ENCODE data around the gene JPT2.

Gene JPT2

DNA sequence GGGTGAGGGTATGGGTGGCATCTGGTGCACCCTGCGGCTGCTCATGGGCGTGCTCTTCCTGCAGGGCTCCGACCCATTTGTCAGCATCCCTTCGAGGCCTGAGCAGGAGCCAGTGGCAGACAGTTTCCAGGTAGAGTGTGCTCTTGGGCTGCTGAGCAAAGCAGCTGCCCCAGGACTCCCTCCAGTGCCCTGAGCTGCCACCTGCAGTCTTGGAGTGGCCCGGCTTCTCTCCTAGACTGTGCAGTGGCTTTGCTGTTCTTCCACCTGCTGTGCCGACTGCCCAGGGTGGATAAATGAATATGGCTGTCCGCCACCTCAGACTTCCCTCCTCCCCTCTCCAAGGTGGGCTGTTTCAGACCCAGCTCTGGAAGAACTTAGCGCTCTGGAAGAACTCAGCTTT, 10.8 kb upstream of the JPT2 start:
- peaks cover 84 to 95% of the 10 kb centered on the region in 2 donors for H3K36me3 ChIP-seq (ENCODE audit: control insufficient read depth in 1 of 2, insufficient read depth in 2 of 2, low read length in 2 of 2)

DNA sequence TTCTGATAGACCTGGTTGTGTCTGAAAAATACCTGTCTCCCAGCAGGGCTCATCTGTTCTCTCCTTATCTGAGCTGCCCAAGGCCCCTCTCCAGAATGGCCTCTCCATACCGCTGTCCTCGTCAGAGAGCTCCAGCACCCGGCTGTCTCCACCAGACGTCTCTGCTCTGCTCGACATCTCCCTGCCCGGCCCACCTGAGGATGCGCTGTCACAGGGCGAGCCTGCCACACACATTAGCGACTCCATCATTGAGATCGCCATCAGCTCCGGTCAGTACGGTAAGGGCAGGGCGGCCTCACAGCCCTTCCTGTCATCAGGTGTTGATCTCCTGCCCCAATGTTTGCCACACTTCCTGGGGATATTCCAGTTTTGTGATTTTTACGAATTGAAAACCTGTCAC, 10.2 kb upstream of the JPT2 start:
- Histone ChIP-seq H3K4me3 (ENCODE audit: low read depth in 1 of 2, low read length in 2 of 2) (no peak overlapping the region), H3K36me3 (ENCODE audit: control insufficient read depth in 1 of 2, insufficient read depth in 2 of 2, low read length in 2 of 2) (peaks cover 84 to 95% of the 10 kb centered on the region in 2 donors), H3K27ac (ENCODE audit: low read length) (no peak overlapping the region), H3K27me3 (ENCODE audit: low read depth, low read length) (no peaks in the 10 kb centered on the region), H3K9me3 (ENCODE audit: control insufficient read depth in 1 of 2, low read length in 2 of 2) (no peaks in the 10 kb centered on the region), H3K4me1 (ENCODE audit: control insufficient read depth in 1 of 2, insufficient read depth in 2 of 2, low read length in 2 of 2) (no peaks in the 10 kb centered on the region)

More for the DNA sequence above, 10.8 kb upstream of the JPT2 start:
- H3K4me3 ChIP-seq (ENCODE audit: low read depth in 1 of 2, low read length in 2 of 2), result no peak overlapping the region
- no peak overlapping the region for H3K27ac ChIP-seq (ENCODE audit: low read length)
- no peaks in the 10 kb centered on the region for H3K4me1 ChIP-seq (ENCODE audit: control insufficient read depth in 1 of 2, insufficient read depth in 2 of 2, low read length in 2 of 2)
- no peaks in the 10 kb centered on the region for H3K27me3 ChIP-seq (ENCODE audit: low read depth, low read length)
- H3K9me3 ChIP-seq (ENCODE audit: control insufficient read depth in 1 of 2, low read length in 2 of 2), result no peaks in the 10 kb centered on the region

DNA sequence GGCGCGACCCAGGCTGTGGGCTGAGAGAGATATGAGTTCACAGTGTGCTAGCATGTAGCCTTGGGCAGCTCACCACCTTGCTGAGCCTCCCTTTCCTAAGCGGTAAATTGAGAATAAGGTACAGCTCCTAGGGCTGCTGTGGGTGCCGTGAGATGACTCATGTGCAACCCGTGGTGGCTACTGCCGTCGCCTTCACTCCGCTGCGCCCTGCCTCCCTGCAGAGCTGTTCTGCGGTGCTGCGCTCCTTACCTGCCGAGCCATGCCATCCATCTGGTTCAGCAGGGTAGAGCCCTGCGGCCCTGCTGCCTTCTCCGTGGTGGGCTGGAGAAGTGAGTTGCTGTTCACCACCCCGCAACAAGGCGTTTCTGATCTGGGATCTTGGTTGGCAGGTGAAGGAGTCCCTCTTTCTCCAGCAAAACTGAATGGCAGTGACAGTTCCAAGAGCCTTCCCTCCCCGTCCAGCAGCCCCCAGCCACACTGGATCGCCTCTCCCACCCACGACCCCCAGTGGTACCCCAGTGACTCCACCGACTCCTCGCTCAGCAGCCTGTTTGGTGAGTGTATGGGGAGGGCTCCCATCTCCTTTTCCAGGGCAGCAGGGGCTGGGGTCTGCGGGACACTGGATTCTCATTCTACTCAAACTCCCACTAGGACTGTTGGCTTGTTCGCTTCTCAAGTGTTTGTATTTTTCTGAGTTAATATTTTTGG, 9.3 kb upstream of the JPT2 start:
- H3K27me3 ChIP-seq (ENCODE audit: low read depth, low read length), result no peaks in the 10 kb centered on the region
- no peak overlapping the region for H3K27ac ChIP-seq (ENCODE audit: low read length)
- H3K36me3 ChIP-seq (ENCODE audit: control insufficient read depth in 1 of 2, insufficient read depth in 2 of 2, low read length in 2 of 2), result peaks cover 85 to 95% of the 10 kb centered on the region in 2 donors
- no peaks in the 10 kb centered on the region for H3K4me1 ChIP-seq (ENCODE audit: control insufficient read depth in 1 of 2, insufficient read depth in 2 of 2, low read length in 2 of 2)
- no peak overlapping the region for H3K4me3 ChIP-seq (ENCODE audit: low read depth in 1 of 2, low read length in 2 of 2)
- H3K9me3 ChIP-seq (ENCODE audit: control insufficient read depth in 1 of 2, low read length in 2 of 2), result no peaks in the 10 kb centered on the region

DNA sequence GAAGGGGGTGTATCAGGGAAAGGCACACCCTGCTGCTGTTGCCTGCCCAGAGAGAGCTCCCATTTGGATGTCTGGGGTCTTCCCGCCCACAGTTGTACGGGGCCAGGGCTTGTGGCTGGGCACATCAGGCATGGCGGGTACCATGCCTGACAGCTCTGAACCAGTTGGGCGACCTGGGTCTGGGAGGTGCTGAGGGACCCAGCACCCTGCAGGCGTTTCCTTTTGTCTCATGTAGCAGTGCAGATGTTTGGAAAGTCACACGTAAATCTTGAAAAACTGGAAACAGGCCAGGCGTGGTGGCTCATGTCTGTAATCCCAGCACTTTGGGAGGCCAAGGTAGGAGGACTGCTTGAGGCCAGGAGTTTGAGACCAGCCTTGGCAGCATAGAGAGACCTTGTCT, 8.4 kb upstream of the JPT2 start:
- Histone ChIP-seq H3K9me3 (ENCODE audit: control insufficient read depth in 1 of 2, low read length in 2 of 2) (no peaks in the 10 kb centered on the region), H3K4me3 (ENCODE audit: low read depth in 1 of 2, low read length in 2 of 2) (no peak overlapping the region), H3K36me3 (ENCODE audit: control insufficient read depth in 1 of 2, insufficient read depth in 2 of 2, low read length in 2 of 2) (peaks cover 83 to 95% of the 10 kb centered on the region in 2 donors), H3K27me3 (ENCODE audit: low read depth, low read length) (no peaks in the 10 kb centered on the region), H3K4me1 (ENCODE audit: control insufficient read depth in 1 of 2, insufficient read depth in 2 of 2, low read length in 2 of 2) (no peaks in the 10 kb centered on the region), H3K27ac (ENCODE audit: low read length) (no peak overlapping the region)

DNA sequence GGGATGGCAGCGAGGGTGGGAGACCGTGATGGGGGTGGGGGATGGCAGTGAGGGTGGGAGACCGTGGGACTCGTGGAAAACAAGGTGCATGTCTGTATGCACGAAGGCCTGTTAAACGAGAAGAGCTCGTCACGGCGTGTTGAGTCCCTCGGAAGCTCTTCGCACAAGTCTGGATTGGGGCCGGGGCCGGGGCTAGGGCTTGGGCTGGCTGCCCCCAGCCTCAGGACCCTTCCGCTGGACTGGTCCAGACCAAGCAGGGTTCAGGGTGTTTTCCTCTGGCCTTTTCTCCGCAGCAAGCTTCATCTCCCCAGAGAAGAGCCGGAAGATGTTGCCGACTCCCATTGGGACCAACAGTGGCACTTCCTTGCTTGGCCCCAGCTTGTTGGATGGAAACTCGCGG, 7.7 kb upstream of the JPT2 start:
- H3K9me3 ChIP-seq (ENCODE audit: control insufficient read depth in 1 of 2, low read length in 2 of 2), result no peaks in the 10 kb centered on the region
- H3K27me3 ChIP-seq (ENCODE audit: low read depth, low read length), result no peaks in the 10 kb centered on the region
- H3K36me3 ChIP-seq (ENCODE audit: control insufficient read depth in 1 of 2, insufficient read depth in 2 of 2, low read length in 2 of 2), result peaks cover 77 to 95% of the 10 kb centered on the region in 2 donors
- H3K4me3 ChIP-seq (ENCODE audit: low read depth in 1 of 2, low read length in 2 of 2), result no peak overlapping the region
- no peaks in the 10 kb centered on the region for H3K4me1 ChIP-seq (ENCODE audit: control insufficient read depth in 1 of 2, insufficient read depth in 2 of 2, low read length in 2 of 2)
- no peak overlapping the region for H3K27ac ChIP-seq (ENCODE audit: low read length)

DNA sequence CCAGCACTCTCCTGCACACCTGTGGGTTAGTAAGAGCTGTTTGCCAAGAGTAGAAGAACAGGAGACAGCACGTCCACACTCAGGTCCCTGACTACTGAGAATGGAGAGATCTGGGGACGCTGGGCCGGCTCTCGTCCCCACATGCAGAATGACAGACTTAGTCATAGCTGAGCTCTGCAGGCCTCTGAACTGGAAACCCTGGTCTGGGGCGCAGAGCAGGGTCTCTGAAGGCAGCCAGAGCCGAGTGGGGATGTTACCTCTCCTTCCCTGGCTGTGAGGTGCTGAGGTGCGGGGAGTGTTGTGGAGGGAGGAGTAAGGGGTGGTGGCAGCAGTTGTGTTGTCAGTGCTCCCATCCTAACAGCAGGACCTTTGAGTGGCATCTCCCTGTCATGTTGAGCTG, 7.2 kb upstream of the JPT2 start:
- Histone ChIP-seq H3K9me3 (ENCODE audit: control insufficient read depth in 1 of 2, low read length in 2 of 2) (no peaks in the 10 kb centered on the region), H3K36me3 (ENCODE audit: control insufficient read depth in 1 of 2, insufficient read depth in 2 of 2, low read length in 2 of 2) (peaks cover 72 to 95% of the 10 kb centered on the region in 2 donors)

DNA sequence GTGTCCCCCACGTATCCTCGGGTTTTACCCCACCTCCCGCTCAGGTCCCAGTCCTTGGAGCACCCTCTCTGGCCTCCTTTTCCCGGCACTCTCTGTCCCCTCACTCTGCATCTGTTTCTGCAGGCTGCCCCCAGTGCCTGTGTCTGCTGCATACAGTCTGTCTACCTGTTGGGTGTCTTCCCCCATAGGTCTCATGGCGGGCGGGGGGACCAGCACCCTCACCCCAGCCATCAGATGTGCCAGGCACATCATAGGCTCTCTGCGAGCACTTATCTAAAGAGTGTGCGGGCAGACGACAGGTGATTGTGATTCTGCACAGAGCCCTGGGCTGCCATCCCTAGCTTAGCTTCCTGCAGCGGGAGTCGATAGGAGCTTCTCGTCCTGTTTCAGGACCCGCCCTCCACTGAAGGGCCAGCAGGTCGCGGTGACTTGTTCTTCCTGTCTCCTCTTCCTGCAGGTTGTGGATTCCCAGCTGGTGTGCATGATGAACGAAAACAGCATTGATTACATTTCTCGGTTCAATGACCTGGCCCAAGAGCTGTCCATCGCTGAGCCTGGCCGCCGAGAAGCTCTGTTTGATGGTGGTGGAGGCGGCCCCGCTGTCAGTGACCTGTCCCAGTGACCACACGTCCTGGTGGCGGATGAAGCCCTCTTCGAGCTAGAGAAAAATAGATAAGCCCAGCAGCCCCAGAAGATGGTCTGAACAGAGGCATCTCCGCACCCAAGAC, 4.5 kb upstream of the JPT2 start:
- H3K36me3 ChIP-seq (ENCODE audit: control insufficient read depth in 1 of 2, insufficient read depth in 2 of 2, low read length in 2 of 2), result peaks cover 48 to 68% of the 10 kb centered on the region in 2 donors
- no peak overlapping the region for H3K4me3 ChIP-seq (ENCODE audit: low read depth in 1 of 2, low read length in 2 of 2)
- H3K4me1 ChIP-seq (ENCODE audit: control insufficient read depth in 1 of 2, insufficient read depth in 2 of 2, low read length in 2 of 2), result peaks cover 0 to under 1% of the 10 kb centered on the region in 2 donors
- no peak overlapping the region for H3K27ac ChIP-seq (ENCODE audit: low read length)
- H3K27me3 ChIP-seq (ENCODE audit: low read depth, low read length), result no peaks in the 10 kb centered on the region
- H3K9me3 ChIP-seq (ENCODE audit: control insufficient read depth in 1 of 2, low read length in 2 of 2), result no peaks in the 10 kb centered on the region

More for the DNA sequence above, 7.2 kb upstream of the JPT2 start:
- Histone ChIP-seq H3K4me1 (ENCODE audit: control insufficient read depth in 1 of 2, insufficient read depth in 2 of 2, low read length in 2 of 2) (no peaks in the 10 kb centered on the region), H3K27ac (ENCODE audit: low read length) (no peak overlapping the region), H3K27me3 (ENCODE audit: low read depth, low read length) (no peaks in the 10 kb centered on the region), H3K4me3 (ENCODE audit: low read depth in 1 of 2, low read length in 2 of 2) (no peak overlapping the region)

DNA sequence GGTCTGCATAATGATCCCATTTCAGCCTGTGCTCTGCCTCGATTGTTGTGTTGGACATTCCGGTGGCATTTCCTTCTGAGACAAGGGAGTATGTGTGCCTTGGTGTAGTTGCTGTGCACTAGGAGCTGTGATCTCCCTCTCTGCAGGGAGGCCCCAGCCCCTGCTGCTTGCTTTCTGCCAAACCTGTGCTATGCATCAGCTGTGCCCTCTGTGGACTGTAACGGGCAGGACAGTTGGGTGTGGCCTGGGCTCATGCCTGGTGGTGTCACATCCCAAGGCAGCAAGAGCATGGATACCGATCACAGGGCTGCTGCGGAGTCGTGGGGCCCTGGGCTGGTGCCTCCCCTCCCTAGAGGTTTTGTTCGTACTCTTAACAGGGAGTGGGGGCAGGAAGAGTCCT, 3.8 kb upstream of the JPT2 start:
- Histone ChIP-seq H3K36me3 (ENCODE audit: control insufficient read depth in 1 of 2, insufficient read depth in 2 of 2, low read length in 2 of 2) (peaks cover 45 to 61% of the 10 kb centered on the region in 2 donors), H3K27ac (ENCODE audit: low read length) (no peak overlapping the region), H3K4me1 (ENCODE audit: control insufficient read depth in 1 of 2, insufficient read depth in 2 of 2, low read length in 2 of 2) (peaks cover 5 to 7% of the 10 kb centered on the region in 2 donors), H3K27me3 (ENCODE audit: low read depth, low read length) (no peaks in the 10 kb centered on the region), H3K9me3 (ENCODE audit: control insufficient read depth in 1 of 2, low read length in 2 of 2) (no peaks in the 10 kb centered on the region), H3K4me3 (ENCODE audit: low read depth in 1 of 2, low read length in 2 of 2) (no peak overlapping the region)

DNA sequence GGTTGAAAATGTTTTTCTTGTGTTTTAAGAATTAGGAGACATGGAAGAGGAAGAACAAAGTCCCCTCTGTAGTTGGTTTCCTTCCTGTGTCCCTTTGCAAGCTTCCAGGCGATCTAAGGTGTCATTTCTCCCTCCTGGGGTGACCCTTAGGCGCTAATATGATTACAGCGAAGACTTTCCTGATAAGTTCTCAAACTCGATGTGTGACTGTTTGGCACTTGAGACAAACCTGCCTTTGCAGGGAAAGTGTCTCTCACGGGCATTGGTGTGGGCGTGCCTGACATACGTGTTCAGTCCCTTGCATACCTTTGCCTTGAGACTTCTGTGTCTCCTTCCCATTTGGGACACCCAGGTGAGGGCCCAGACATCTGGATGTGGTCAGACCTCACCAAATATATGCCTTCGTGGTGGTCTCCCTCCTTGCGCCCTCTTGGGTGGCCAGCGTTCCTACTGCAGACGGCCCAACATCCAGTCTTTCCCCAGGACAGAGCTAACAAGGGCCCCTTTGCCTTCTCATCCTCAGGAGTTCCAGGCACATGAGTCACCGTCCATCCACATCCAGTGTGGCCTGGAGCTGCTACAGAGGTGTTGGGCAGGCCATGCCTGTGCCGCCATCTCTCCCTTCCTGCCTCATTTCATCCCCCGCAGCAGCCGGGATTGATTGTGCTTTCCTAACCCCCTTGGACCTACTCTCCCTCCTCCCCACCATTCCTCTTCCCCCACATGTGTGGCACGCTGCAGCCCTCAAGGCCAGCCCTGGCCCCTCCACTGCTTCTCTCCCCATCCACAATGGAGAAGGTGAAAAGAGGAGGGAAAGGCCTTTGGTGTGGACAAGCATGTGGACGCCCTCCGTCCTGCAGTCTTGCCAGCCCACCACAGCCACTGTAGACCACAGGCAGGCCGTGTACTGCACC, 3.1 kb upstream of the JPT2 start:
- no peak overlapping the region for H3K4me3 ChIP-seq (ENCODE audit: low read depth in 1 of 2, low read length in 2 of 2)
- H3K27me3 ChIP-seq (ENCODE audit: low read depth, low read length), result no peaks in the 10 kb centered on the region
- peaks cover 38 to 56% of the 10 kb centered on the region in 2 donors for H3K36me3 ChIP-seq (ENCODE audit: control insufficient read depth in 1 of 2, insufficient read depth in 2 of 2, low read length in 2 of 2)
- no peaks in the 10 kb centered on the region for H3K9me3 ChIP-seq (ENCODE audit: control insufficient read depth in 1 of 2, low read length in 2 of 2)
- no peak overlapping the region for H3K27ac ChIP-seq (ENCODE audit: low read length)
- peaks cover 5 to 7% of the 10 kb centered on the region in 2 donors for H3K4me1 ChIP-seq (ENCODE audit: control insufficient read depth in 1 of 2, insufficient read depth in 2 of 2, low read length in 2 of 2)

DNA sequence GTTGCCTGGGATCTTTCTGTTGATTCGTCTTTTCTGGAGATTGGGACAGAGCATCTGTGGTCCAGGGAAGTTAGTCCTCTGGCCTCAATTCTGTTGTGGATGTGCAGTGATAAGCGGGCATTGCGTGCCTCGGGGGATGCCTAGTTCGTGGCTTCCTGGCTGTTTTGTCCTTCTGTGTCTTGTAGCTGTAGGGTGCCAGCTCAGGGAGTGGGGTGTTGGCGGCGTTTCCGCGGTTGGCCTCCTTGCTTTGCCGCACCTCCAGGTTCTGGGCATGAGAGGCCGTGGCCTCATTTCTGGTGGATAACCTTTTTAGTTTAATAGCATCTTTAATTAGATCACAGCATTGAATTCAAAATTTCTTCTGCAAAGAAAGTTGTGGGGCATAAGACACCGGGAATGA, 1.4 kb upstream of the JPT2 start:
- Histone ChIP-seq H3K4me1 (ENCODE audit: control insufficient read depth in 1 of 2, insufficient read depth in 2 of 2, low read length in 2 of 2) (peaks cover 5 to 7% of the 10 kb centered on the region in 2 donors), H3K9me3 (ENCODE audit: control insufficient read depth in 1 of 2, low read length in 2 of 2) (no peaks in the 10 kb centered on the region), H3K4me3 (ENCODE audit: low read depth in 1 of 2, low read length in 2 of 2) (no peak overlapping the region), H3K36me3 (ENCODE audit: control insufficient read depth in 1 of 2, insufficient read depth in 2 of 2, low read length in 2 of 2) (peaks cover 25 to 42% of the 10 kb centered on the region in 2 donors), H3K27ac (ENCODE audit: low read length) (no peak overlapping the region), H3K27me3 (ENCODE audit: low read depth, low read length) (no peaks in the 10 kb centered on the region)

DNA sequence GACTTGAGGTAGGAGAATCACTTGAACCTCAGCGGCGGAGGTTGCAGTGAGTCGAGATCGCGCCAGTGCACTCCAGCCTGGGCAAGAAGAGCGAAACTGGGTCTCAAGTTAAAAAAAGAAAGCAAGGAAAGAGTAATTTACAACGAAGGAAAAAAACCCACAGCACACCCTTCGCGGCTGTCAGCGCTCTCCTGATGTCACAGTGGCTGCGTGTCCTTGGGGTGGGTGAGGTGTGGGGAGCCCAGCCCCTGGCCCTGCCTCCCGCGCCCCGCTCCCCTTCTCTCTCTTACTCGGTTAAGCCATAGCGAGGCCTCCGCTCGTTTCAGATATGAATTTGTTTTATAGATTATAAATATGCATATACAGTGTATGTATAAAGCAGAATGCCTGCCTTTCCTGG, 740 bp upstream of the JPT2 start:
- Histone ChIP-seq H3K4me1 (ENCODE audit: control insufficient read depth in 1 of 2, insufficient read depth in 2 of 2, low read length in 2 of 2) (peaks cover 5 to 7% of the 10 kb centered on the region in 2 donors), H3K4me3 (ENCODE audit: low read depth in 1 of 2, low read length in 2 of 2) (no peak overlapping the region), H3K27ac (ENCODE audit: low read length) (no peak overlapping the region), H3K9me3 (ENCODE audit: control insufficient read depth in 1 of 2, low read length in 2 of 2) (no peaks in the 10 kb centered on the region), H3K36me3 (ENCODE audit: control insufficient read depth in 1 of 2, insufficient read depth in 2 of 2, low read length in 2 of 2) (peaks cover 19 to 35% of the 10 kb centered on the region in 2 donors), H3K27me3 (ENCODE audit: low read depth, low read length) (no peaks in the 10 kb centered on the region)

Measured in muscle layer of duodenum (tissue), 2 donors.